ENCODE measurements around the gene ADGRB2.
A peak's percentile ranks its signal among the peaks of the same experiment; 100 is the strongest.

Gene ADGRB2

GRCh38 chr1:31759298-31760023 is 4.7 kb downstream of the ADGRB2 start:
- no peak overlapping the region for H3K27ac ChIP-seq (ENCODE audit: low read length)
- no peaks in the 10 kb centered on the region for H3K36me3 ChIP-seq (ENCODE audit: control insufficient read depth, low read depth, low read length)
- peak overlapping the region; percentile 79 for H3K4me3 ChIP-seq (ENCODE audit: low read length)
- no peaks in the 10 kb centered on the region for H3K9me3 ChIP-seq (ENCODE audit: control insufficient read depth, low read depth, low read length)
- H3K9ac ChIP-seq (ENCODE audit: low read length): no peak overlapping the region
- H3K27me3 ChIP-seq (ENCODE audit: control insufficient read depth, insufficient read depth, low read length): peaks cover 22% of the 10 kb centered on the region
- H3K4me1 ChIP-seq (ENCODE audit: control insufficient read depth, low read depth, low read length): peaks cover 28% of the 10 kb centered on the region

GRCh38 chr1:31758823-31759222 is 5.3 kb downstream of the ADGRB2 start:
- peaks cover 21% of the 10 kb centered on the region for H3K27me3 ChIP-seq (ENCODE audit: control insufficient read depth, insufficient read depth, low read length)
- H3K4me1 ChIP-seq (ENCODE audit: control insufficient read depth, low read depth, low read length): peaks cover 28% of the 10 kb centered on the region

GRCh38 chr1:31757989-31758388 is 6.2 kb downstream of the ADGRB2 start:
- no peaks in the 10 kb centered on the region for H3K9me3 ChIP-seq (ENCODE audit: control insufficient read depth, low read depth, low read length)
- H3K4me3 ChIP-seq (ENCODE audit: low read length): no peak overlapping the region
- H3K4me1 ChIP-seq (ENCODE audit: control insufficient read depth, low read depth, low read length): peaks cover 28% of the 10 kb centered on the region
- no peaks in the 10 kb centered on the region for H3K36me3 ChIP-seq (ENCODE audit: control insufficient read depth, low read depth, low read length)
- H3K27me3 ChIP-seq (ENCODE audit: control insufficient read depth, insufficient read depth, low read length): peaks cover 14% of the 10 kb centered on the region
- no peak overlapping the region for H3K9ac ChIP-seq (ENCODE audit: low read length)
- no peak overlapping the region for H3K27ac ChIP-seq (ENCODE audit: low read length)

More at GRCh38 chr1:31758823-31759222, 5.3 kb downstream of the ADGRB2 start:
- Histone ChIP-seq H3K27ac (ENCODE audit: low read length) (no peak overlapping the region), H3K4me3 (ENCODE audit: low read length) (no peak overlapping the region), H3K9me3 (ENCODE audit: control insufficient read depth, low read depth, low read length) (no peaks in the 10 kb centered on the region), H3K9ac (ENCODE audit: low read length) (no peak overlapping the region), H3K36me3 (ENCODE audit: control insufficient read depth, low read depth, low read length) (no peaks in the 10 kb centered on the region)

- H3K36me3 ChIP-seq (ENCODE audit: control insufficient read depth, low read depth, low read length): no peaks in the 10 kb centered on the region
- H3K9ac ChIP-seq (ENCODE audit: low read length): no peak overlapping the region
- no peaks in the 10 kb centered on the region for H3K9me3 ChIP-seq (ENCODE audit: control insufficient read depth, low read depth, low read length)
- H3K27ac ChIP-seq (ENCODE audit: low read length): no peak overlapping the region
- H3K4me3 ChIP-seq (ENCODE audit: low read length): no peak overlapping the region
- H3K4me1 ChIP-seq (ENCODE audit: control insufficient read depth, low read depth, low read length): peaks cover 31% of the 10 kb centered on the region
- peaks cover 9% of the 10 kb centered on the region for H3K27me3 ChIP-seq (ENCODE audit: control insufficient read depth, insufficient read depth, low read length)
These were observed 6.9 kb downstream of the ADGRB2 start for GRCh38 chr1:31757204-31757679.

GRCh38 chr1:31756578-31756977 is 7.6 kb downstream of the ADGRB2 start:
- Histone ChIP-seq H3K4me3 (ENCODE audit: low read length) (no peak overlapping the region), H3K9me3 (ENCODE audit: control insufficient read depth, low read depth, low read length) (no peaks in the 10 kb centered on the region), H3K27ac (ENCODE audit: low read length) (no peak overlapping the region), H3K27me3 (ENCODE audit: control insufficient read depth, insufficient read depth, low read length) (peaks cover 3% of the 10 kb centered on the region), H3K9ac (ENCODE audit: low read length) (no peak overlapping the region), H3K36me3 (ENCODE audit: control insufficient read depth, low read depth, low read length) (no peaks in the 10 kb centered on the region), H3K4me1 (ENCODE audit: control insufficient read depth, low read depth, low read length) (peaks cover 31% of the 10 kb centered on the region)

- Histone ChIP-seq H3K27ac (ENCODE audit: low read length) (no peak overlapping the region), H3K4me3 (ENCODE audit: low read length) (no peak overlapping the region), H3K36me3 (ENCODE audit: control insufficient read depth, low read depth, low read length) (no peaks in the 10 kb centered on the region), H3K9me3 (ENCODE audit: control insufficient read depth, low read depth, low read length) (no peaks in the 10 kb centered on the region), H3K4me1 (ENCODE audit: control insufficient read depth, low read depth, low read length) (peaks cover 25% of the 10 kb centered on the region), H3K27me3 (ENCODE audit: control insufficient read depth, insufficient read depth, low read length) (no peaks in the 10 kb centered on the region), H3K9ac (ENCODE audit: low read length) (no peak overlapping the region)
These were observed 8.2 kb downstream of the ADGRB2 start for GRCh38 chr1:31755850-31756492.

- H3K4me1 ChIP-seq (ENCODE audit: control insufficient read depth, low read depth, low read length): peaks cover 24% of the 10 kb centered on the region
- no peak overlapping the region for H3K9ac ChIP-seq (ENCODE audit: low read length)
- H3K27me3 ChIP-seq (ENCODE audit: control insufficient read depth, insufficient read depth, low read length): no peaks in the 10 kb centered on the region
- H3K36me3 ChIP-seq (ENCODE audit: control insufficient read depth, low read depth, low read length): no peaks in the 10 kb centered on the region
- no peak overlapping the region for H3K27ac ChIP-seq (ENCODE audit: low read length)
- H3K9me3 ChIP-seq (ENCODE audit: control insufficient read depth, low read depth, low read length): no peaks in the 10 kb centered on the region
- no peak overlapping the region for H3K4me3 ChIP-seq (ENCODE audit: low read length)
These were observed 8.9 kb downstream of the ADGRB2 start for GRCh38 chr1:31755197-31755611.

- H3K27me3 ChIP-seq (ENCODE audit: control insufficient read depth, insufficient read depth, low read length): no peaks in the 10 kb centered on the region
- no peaks in the 10 kb centered on the region for H3K36me3 ChIP-seq (ENCODE audit: control insufficient read depth, low read depth, low read length)
- no peak overlapping the region for H3K4me3 ChIP-seq (ENCODE audit: low read length)
- H3K4me1 ChIP-seq (ENCODE audit: control insufficient read depth, low read depth, low read length): peaks cover 16% of the 10 kb centered on the region
- H3K9ac ChIP-seq (ENCODE audit: low read length): no peak overlapping the region
- H3K27ac ChIP-seq (ENCODE audit: low read length): no peak overlapping the region
- H3K9me3 ChIP-seq (ENCODE audit: control insufficient read depth, low read depth, low read length): no peaks in the 10 kb centered on the region
These were observed 9.7 kb downstream of the ADGRB2 start for GRCh38 chr1:31754397-31754796.

GRCh38 chr1:31753707-31754349 is 10.3 kb downstream of the ADGRB2 start:
- no peak overlapping the region for H3K9ac ChIP-seq (ENCODE audit: low read length)
- H3K27ac ChIP-seq (ENCODE audit: low read length): no peak overlapping the region
- H3K27me3 ChIP-seq (ENCODE audit: control insufficient read depth, insufficient read depth, low read length): no peaks in the 10 kb centered on the region
- H3K36me3 ChIP-seq (ENCODE audit: control insufficient read depth, low read depth, low read length): no peaks in the 10 kb centered on the region
- no peak overlapping the region for H3K4me3 ChIP-seq (ENCODE audit: low read length)
- H3K4me1 ChIP-seq (ENCODE audit: control insufficient read depth, low read depth, low read length): peaks cover 11% of the 10 kb centered on the region
- no peaks in the 10 kb centered on the region for H3K9me3 ChIP-seq (ENCODE audit: control insufficient read depth, low read depth, low read length)

- Histone ChIP-seq H3K4me1 (ENCODE audit: control insufficient read depth, low read depth, low read length) (peaks cover 10% of the 10 kb centered on the region), H3K27me3 (ENCODE audit: control insufficient read depth, insufficient read depth, low read length) (no peaks in the 10 kb centered on the region), H3K4me3 (ENCODE audit: low read length) (no peak overlapping the region)
These were observed 11.1 kb downstream of the ADGRB2 start for GRCh38 chr1:31752952-31753475.

GRCh38 chr1:31752258-31752657 is 11.9 kb downstream of the ADGRB2 start:
- Histone ChIP-seq H3K4me1 (ENCODE audit: control insufficient read depth, low read depth, low read length) (peaks cover 10% of the 10 kb centered on the region), H3K9ac (ENCODE audit: low read length) (no peak overlapping the region), H3K4me3 (ENCODE audit: low read length) (no peak overlapping the region), H3K9me3 (ENCODE audit: control insufficient read depth, low read depth, low read length) (no peaks in the 10 kb centered on the region), H3K36me3 (ENCODE audit: control insufficient read depth, low read depth, low read length) (no peaks in the 10 kb centered on the region), H3K27me3 (ENCODE audit: control insufficient read depth, insufficient read depth, low read length) (no peaks in the 10 kb centered on the region), H3K27ac (ENCODE audit: low read length) (no peak overlapping the region)

More at GRCh38 chr1:31752952-31753475, 11.1 kb downstream of the ADGRB2 start:
- no peaks in the 10 kb centered on the region for H3K36me3 ChIP-seq (ENCODE audit: control insufficient read depth, low read depth, low read length)
- no peaks in the 10 kb centered on the region for H3K9me3 ChIP-seq (ENCODE audit: control insufficient read depth, low read depth, low read length)
- H3K27ac ChIP-seq (ENCODE audit: low read length): no peak overlapping the region
- H3K9ac ChIP-seq (ENCODE audit: low read length): no peak overlapping the region
